Ectodermal cell (in vitro differentiated cells): ENCODE data around the gene C2CD2.

Experiments
- H3K27ac ChIP-seq: 2 replicates; pipeline ENCODE4 v1.7.0; 2013; ENCODE audit warnings: mild to moderate bottlenecking, low read depth, low read length; ENCODE audit not compliant: insufficient read depth, poor library complexity, severe bottlenecking
- H3K27me3 ChIP-seq: 2 replicates; pipeline ENCODE4 v1.7.0; 2013; ENCODE audit warnings: mild to moderate bottlenecking, low read length; ENCODE audit not compliant: insufficient read depth, control insufficient read depth, poor library complexity, severe bottlenecking
- H3K36me3 ChIP-seq: one replicate; pipeline ENCODE4 v1.7.0; 2013; ENCODE audit warnings: low read length; ENCODE audit not compliant: control insufficient read depth, insufficient read depth
- H3K4me1 ChIP-seq: one replicate; pipeline ENCODE4 v1.7.0; 2013; ENCODE audit warnings: low read length; ENCODE audit not compliant: control insufficient read depth, insufficient read depth
- H3K4me3 ChIP-seq: 2 replicates; pipeline ENCODE4 v1.7.0; 2013; ENCODE audit warnings: low read depth, low read length, control low read depth; ENCODE audit not compliant: insufficient read depth
- H3K9me3 ChIP-seq: 2 replicates; pipeline ENCODE4 v1.7.0; 2013; ENCODE audit warnings: mild to moderate bottlenecking, low read length, moderate library complexity; ENCODE audit not compliant: control insufficient read depth
- WGBS, 2 experiments: methylation state at CpG; one replicate each; pipeline ENCODE4 v1.1.7; 2013; ENCODE audit warnings: missing lambda C conversion rate in 2 of 2; 5-methylcytosine and 5-hydroxymethylcytosine counted together

The C2CD2 gene

GRCh38 chr21:41848958-41849580, 104.7 kb downstream of the C2CD2 start:
- Histone ChIP-seq H3K4me1 (no peaks in the 10 kb centered on the region), H3K4me3 (no peak overlapping the region), H3K36me3 (no peaks in the 10 kb centered on the region), H3K27me3 (no peaks in the 10 kb centered on the region), H3K9me3 (no peaks in the 10 kb centered on the region), H3K27ac (no peak overlapping the region)
- WGBS, 2 experiments: 85 to 86% methylated on average over 15 of the region's 15 CpGs

DNA sequence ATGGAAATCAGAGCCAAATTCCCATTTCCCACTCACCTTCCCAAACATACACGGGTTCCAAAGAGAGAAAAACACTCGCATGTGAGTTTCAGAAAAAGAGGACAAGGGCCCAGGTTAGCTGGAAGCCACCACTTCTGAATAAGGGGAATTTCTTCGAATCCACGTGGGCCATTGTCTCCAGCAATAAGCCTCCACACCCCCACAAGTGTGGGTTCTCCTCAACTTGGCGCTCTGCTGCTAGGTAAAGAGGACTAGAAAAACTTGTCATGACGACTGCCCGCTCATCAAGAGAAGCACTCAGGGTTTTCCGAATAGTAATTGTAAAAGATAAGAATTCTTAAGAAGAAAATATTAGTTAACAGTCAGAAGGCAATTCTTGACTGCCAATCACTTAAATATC, 105.3 kb downstream of the C2CD2 start:
- Histone ChIP-seq H3K4me1 (no peaks in the 10 kb centered on the region), H3K4me3 (no peak overlapping the region), H3K27me3 (no peaks in the 10 kb centered on the region), H3K36me3 (no peaks in the 10 kb centered on the region), H3K9me3 (no peaks in the 10 kb centered on the region), H3K27ac (no peak overlapping the region)
- WGBS, 2 experiments: 81 to 82% methylated on average over 7 to 8 of the region's 8 CpGs

GRCh38 chr21:41847066-41847804, 106.6 kb downstream of the C2CD2 start:
- Histone ChIP-seq H3K27me3 (no peaks in the 10 kb centered on the region), H3K4me1 (no peaks in the 10 kb centered on the region), H3K27ac (no peak overlapping the region), H3K9me3 (no peaks in the 10 kb centered on the region), H3K36me3 (no peaks in the 10 kb centered on the region), H3K4me3 (no peak overlapping the region)
- 84 to 86% methylated on average over 21 of the region's 21 CpGs for WGBS, 2 experiments

DNA sequence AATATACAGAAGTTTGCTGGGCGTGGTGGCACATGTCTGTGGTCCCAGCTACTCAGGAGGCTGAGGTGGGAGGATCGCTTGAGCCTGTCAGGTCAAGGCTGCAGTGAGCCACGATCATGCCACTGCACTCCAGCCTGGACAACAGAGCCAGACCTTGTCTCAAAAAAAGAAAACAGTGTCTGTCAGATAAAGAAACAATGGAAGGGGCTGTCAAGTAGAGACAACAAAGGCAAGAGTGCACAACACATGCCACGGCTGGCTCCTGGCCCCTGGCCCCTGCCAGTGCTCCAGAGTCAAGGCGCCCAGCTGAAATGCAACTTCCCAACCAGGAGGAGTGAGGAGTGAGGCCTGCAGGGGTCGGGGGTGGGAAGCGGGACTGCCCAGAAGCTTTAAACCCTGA, 107.3 kb downstream of the C2CD2 start:
- Histone ChIP-seq H3K27me3 (no peaks in the 10 kb centered on the region), H3K27ac (no peak overlapping the region), H3K9me3 (no peaks in the 10 kb centered on the region), H3K36me3 (no peaks in the 10 kb centered on the region), H3K4me1 (no peaks in the 10 kb centered on the region), H3K4me3 (no peak overlapping the region)
- WGBS, 2 experiments: 91 to 93% methylated on average over 7 of the region's 7 CpGs

DNA sequence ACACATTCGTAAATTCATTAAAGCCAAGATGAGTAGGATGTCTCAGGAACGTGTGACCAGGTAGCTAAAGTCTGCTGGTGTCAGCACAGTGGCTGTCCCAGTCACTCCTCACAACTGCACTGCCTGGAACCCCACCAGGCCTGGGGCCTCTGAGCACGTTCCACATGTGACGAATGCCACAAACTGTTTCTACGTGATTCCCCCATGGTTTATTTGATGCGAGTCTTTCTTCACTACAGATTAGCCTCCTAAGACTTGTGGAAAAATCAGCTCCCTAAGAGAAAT, 107.8 kb downstream of the C2CD2 start:
- Histone ChIP-seq H3K4me3 (no peak overlapping the region), H3K27ac (no peak overlapping the region), H3K27me3 (no peaks in the 10 kb centered on the region), H3K4me1 (no peaks in the 10 kb centered on the region), H3K36me3 (no peaks in the 10 kb centered on the region), H3K9me3 (no peaks in the 10 kb centered on the region)
- WGBS, 2 experiments: 89 to 92% methylated on average over 6 of the region's 6 CpGs

GRCh38 chr21:41845310-41846032, 108.3 kb downstream of the C2CD2 start:
- 90% methylated on average over 21 of the region's 21 CpGs for WGBS, 2 experiments

DNA sequence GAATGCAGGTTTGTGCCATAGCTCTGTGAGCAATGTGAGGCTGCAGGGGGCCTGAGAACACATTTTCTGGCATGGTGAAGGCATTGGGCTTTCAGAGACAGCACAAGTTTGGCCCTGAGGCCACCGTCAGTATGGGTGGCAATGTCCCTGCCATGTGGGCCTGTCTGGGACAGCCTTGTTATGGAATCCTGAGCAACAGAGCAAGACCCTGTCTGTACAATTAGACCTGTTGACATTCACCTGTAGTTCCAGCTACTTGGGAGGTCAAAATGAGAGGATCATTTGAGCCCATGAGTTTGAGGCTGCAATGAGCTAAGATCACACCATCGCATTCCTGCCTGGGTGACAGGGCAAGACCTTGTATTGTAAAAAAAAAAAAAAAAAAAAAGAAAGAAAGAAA, 110.2 kb downstream of the C2CD2 start:
- no peaks in the 10 kb centered on the region for H3K27me3 ChIP-seq
- 94 to 95% methylated on average over 2 of the region's 2 CpGs for WGBS, 2 experiments
- no peak overlapping the region for H3K27ac ChIP-seq
- no peaks in the 10 kb centered on the region for H3K4me1 ChIP-seq
- no peaks in the 10 kb centered on the region for H3K36me3 ChIP-seq
- no peaks in the 10 kb centered on the region for H3K9me3 ChIP-seq
- H3K4me3 ChIP-seq: no peak overlapping the region

More at GRCh38 chr21:41845310-41846032, 108.3 kb downstream of the C2CD2 start:
- Histone ChIP-seq H3K27me3 (no peaks in the 10 kb centered on the region), H3K4me1 (no peaks in the 10 kb centered on the region), H3K36me3 (no peaks in the 10 kb centered on the region), H3K4me3 (no peak overlapping the region), H3K9me3 (no peaks in the 10 kb centered on the region), H3K27ac (no peak overlapping the region)

DNA sequence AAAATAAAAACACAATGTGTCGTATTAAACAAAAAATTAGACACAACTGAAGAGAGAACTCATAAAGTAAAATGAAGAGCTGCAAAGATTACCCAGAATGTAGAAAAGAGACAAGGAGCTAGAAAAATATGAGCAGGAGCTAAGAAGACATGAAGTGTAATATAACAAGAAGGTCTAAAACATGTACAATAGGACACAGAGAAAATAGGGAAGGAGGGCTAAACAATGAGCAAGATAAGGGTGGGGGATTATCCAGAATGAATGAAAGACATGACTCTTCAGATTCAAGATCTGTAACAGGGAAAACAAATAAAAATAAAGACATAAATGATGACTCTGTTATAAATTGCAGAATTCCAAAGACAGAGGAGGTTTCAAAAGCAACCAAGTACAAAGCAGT, 112.9 kb downstream of the C2CD2 start:
- Histone ChIP-seq H3K27ac (no peak overlapping the region), H3K36me3 (no peaks in the 10 kb centered on the region), H3K27me3 (no peaks in the 10 kb centered on the region), H3K4me1 (no peaks in the 10 kb centered on the region), H3K9me3 (no peaks in the 10 kb centered on the region), H3K4me3 (no peak overlapping the region)
- WGBS, 2 experiments: 83 to 100% methylated on average over 1 of the region's 1 CpG

DNA sequence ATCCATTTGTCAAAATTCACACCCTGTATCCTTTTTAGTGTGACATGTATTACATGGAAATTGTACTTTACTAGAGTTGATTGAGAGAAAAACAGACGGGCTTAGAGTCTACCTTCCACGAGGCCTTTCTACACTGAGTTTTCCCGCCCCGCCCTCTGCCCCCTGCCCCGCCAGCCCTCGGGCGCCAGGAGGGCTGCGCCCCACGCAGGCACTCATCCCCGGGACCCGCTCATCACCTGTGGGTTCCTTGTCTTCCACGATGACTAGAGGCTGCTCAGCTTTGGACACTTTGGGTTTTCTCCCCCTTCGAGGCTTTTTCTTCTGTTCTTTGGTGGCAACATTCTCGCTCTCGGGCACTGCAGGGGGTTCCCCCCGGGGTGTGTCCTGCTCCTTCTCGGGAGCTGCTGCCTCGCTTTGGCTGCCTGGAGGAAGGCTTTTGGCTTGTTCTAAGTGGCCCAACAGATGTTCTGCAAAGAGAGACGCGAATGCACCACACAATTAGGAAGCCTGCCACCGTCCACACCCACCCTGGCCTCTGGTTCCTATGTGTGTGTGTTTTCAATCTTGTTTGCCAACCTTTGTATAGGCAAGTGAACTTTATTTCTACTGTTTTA, 114.3 kb downstream of the C2CD2 start:
- 87% methylated on average over 21 of the region's 21 CpGs for WGBS, 2 experiments
- H3K27ac ChIP-seq: no peak overlapping the region
- H3K4me1 ChIP-seq: no peaks in the 10 kb centered on the region
- H3K9me3 ChIP-seq: no peaks in the 10 kb centered on the region
- H3K4me3 ChIP-seq: no peak overlapping the region
- H3K27me3 ChIP-seq: no peaks in the 10 kb centered on the region
- H3K36me3 ChIP-seq: no peaks in the 10 kb centered on the region

DNA sequence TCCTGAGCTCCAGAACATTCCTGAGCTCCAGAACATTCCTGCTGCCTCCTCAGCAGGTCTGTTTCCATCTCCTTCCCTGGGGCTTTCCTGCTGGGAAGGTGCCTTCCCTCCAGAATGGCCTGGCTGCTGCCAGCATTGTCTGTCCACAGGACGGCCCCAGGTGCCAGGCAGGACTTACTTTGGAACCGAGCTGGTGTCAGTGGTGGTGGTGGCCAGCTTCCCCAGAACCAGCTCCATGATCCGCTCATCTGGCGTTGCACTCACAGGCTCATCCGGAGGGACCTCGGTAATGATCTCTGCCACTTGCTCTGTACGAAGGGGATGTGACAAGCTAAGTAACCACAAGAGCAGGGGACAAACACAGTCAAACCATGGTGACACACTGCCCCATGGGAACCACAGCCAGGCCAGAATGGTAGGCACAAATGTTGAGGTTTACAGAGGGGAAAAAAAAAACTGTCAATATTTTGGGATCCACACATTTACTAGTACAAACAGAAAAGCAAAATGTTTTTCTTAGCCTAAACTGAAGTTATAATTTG, 116.0 kb downstream of the C2CD2 start:
- H3K9me3 ChIP-seq: no peaks in the 10 kb centered on the region
- no peak overlapping the region for H3K27ac ChIP-seq
- no peak overlapping the region for H3K4me3 ChIP-seq
- H3K4me1 ChIP-seq: no peaks in the 10 kb centered on the region
- H3K27me3 ChIP-seq: no peaks in the 10 kb centered on the region
- H3K36me3 ChIP-seq: no peaks in the 10 kb centered on the region
- WGBS, 2 experiments: 93 to 95% methylated on average over 7 of the region's 7 CpGs
